Measurements from ENCODE around the gene DARS1.
"Not testable (repeated sequence)": the region's sequence is repeated elsewhere in the genome, so short reads cannot be mapped to it uniquely, and the experiment has no call there.

The DARS1 gene

DNA sequence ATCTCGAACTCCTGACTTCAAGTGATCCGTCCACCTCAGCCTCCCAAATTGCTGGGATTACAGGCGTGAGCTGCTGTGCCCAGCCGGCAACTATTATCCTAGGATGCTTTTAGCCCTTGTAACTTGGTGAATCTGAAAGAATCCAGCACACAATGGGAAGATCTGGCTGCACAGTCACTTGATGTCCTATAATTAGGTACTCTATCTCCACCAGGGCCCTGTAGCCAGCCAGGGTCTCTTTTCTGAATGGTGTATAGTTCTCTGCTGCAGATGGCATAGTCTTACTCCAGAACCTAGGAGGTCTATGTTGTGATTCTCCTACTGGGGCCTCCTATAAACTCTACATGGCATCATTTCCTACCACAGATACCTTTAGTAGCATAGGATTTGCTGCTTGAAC lies 95.3 kb downstream of the DARS1 start:
- in situ Hi-C loops (cut with HindIII; ENCODE audit: low sequenced_read_pairs), result no loop called here

DNA sequence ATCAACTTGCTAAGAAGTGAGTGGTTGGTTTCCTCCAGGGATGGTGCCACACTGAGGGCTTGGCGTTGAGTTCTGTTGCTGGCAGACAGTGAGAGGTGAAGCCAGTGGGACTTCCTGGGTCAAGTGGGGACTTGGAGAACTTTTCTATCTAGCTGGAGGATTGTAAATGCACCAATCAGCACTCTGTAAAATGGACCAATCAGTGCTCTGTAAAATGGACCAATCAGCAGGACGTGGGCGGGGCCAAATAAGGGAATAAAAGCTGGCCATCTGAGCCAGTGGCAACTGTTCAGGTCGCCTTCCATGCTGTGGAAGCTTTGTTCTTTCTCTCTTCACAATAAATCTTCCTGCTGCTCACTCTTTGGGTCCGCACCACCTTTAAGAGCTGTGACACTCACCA lies 96.8 kb downstream of the DARS1 start:
- in situ Hi-C loops (cut with HindIII; ENCODE audit: low sequenced_read_pairs), result not testable (repeated sequence)

DNA sequence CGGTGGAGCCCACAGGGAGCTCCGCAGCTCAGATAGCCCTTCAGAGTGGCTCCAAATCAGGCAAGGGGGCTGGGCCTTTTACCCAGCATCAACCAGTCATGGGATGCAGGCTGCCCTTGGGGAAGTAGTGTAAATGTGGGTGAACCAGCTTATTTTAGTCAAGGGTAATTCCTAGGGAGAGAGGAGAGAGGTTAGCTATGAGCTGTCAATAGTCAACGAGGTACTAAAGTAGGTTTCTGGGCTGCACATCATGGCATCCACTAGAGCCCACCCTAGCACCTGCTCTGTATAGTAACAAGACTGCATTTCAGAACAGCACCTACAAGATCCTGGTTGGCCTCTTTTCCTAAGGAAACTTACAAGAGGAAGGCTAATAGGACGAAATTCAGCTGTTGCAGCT lies 99.7 kb downstream of the DARS1 start:
- in situ Hi-C loops (cut with HindIII; ENCODE audit: low sequenced_read_pairs), result no loop called here

DNA sequence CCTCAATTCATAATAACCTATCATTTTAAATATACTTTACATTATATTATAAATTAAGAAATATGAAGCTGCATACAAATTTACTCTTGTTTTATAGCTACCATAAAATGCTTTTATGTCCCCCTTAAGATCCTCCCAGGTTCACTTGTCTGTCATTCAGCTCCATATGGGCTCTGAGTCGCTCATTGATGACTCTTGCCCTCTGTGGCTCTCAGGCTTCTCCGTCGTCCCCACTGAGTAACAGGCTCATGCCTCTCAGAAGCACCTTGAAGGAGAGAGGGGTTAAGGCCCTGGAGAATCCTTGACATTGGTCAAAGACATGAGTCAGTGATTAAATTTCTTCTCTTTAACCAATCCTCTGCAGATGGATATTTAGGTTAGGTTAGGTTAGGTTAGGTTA lies 103.0 kb downstream of the DARS1 start:
- in situ Hi-C loops (cut with HindIII; ENCODE audit: low sequenced_read_pairs), result no loop called here

DNA sequence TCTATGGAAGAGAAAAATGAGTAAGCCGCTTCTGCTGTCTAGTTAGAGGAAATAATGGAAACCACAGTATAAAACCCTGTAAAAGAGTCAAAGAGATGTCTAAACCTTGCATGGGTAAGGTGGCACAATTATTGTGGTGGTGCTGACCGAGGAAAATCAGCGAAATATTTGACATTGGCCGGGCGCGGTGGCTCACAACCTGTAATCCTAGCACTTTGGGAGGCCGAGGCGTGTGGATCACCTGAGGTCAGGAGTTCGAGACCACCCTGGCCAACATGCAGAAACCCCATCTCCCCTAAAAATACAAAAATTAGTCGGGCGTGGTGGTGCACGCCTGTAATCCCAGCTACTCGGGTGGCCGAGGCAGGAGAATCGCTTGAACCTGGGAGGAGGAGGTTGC lies 108.7 kb downstream of the DARS1 start:
- in situ Hi-C loops (cut with HindIII; ENCODE audit: low sequenced_read_pairs), result not testable (repeated sequence)

DNA sequence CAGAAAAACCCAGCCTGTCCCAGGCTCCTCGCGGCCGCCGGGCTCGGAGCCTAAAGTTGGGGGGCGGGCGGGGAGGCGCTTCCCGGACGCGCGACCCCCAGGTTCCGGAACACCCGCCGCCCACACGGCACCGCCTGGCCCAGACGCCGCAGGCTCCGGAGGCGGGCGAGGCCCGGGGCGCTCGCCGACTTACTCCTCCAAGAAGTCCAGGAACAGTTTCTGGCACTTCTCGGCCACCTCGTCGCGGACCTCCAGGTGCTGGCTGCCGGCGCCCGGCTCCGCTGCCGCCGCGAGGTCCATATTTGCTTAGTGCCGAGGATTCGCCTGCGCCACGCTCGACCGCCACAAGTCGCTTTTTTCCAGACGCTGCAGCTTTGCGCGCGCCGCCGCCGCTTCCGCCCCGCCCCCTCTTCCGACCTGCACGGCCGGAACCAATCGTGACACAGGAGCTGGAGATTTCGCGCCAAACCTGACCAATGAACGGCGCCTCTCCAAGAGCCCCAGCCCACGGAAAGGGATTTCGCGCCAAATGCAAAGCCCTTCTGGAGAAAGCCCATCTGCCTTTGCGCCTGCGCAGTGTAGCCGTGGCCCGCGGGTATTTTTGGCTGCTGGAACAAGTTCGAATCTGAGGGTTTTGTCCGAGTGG lies 109.2 kb downstream of the DARS1 start, which contains the start of gene MCM6:
Gene MCM6 (minus strand): TSS at position 378 of the 646 bp plus-strand sequence. CDS start 78 bp downstream, at position 300.
- in situ Hi-C loops (cut with HindIII; ENCODE audit: low sequenced_read_pairs), result no loop called here

DNA sequence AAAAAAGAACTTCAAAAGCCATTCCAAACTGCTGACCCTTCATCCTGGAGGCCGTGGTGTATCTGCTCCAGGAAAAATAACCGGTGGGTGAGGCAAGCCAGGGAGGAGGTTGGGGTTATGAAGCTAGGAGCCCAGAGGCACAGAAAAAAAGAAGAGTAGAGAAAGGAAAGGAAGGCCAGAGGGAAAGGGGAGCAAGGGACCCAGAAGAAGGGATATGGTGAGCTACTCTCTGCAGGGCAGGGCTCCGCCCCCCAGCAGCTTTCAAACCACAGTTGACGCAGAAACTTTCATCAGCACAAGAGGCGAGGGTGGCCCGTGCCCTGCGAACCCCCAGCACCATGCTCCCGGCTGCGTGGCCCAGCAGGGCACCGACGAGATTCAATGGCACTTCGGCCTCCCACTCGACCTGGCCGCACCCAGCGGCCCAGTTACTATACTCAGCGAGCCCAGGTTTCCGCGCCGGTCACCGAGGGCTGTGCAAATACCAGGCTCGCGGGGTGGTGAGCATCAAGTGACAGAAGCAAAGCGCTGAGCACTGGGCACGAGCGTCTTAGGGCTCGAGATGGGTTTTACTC lies 109.8 kb downstream of the DARS1 start:
- in situ Hi-C loops (cut with HindIII; ENCODE audit: low sequenced_read_pairs), result no loop called here

DNA sequence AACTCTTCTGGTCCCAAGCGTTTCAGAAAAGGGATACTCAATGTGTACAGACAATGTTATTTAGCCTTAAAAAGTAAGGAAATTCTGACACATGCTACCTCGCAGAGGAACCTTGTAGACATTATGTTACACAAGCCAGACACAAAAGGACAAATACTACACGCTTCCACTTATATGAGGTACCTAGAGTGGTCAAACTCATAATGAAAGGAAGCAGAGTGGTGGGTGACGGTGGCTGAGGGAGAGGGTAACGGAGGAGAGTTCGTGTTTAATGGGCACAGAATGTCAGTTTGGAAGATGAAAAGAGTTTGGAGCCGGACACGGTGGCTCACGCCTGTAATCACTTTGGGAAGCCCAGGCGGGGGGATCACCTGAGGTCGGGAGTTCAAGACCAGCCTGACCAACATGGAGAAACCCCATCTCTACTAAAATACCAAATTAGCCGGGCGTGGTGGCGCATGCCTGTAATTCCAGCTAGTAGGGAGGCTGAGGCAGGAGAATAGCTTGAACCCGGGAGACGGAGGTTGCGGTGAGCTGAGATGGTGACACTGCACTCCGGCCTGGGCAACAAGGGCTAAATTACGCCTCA lies 110.6 kb downstream of the DARS1 start:
- in situ Hi-C loops (cut with HindIII; ENCODE audit: low sequenced_read_pairs), result no loop called here

DNA sequence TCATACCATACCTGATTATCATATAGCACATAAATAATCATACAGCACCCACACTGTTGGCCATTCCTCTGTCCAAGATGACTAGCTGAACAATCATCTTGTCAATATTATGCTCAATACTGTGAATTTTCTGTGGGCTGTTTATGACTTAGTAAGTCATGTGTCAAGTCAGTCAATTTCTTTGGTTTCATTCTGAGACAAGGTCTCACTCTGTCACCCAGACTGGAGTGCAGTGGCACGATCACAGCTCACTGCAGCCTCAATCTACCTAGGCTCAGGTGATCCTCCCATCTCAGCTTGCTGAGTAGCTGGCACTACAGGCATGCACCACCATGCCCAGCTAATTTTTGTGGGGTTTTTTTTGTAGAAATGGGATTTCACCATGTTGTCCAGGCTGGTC lies 114.9 kb downstream of the DARS1 start:
- in situ Hi-C loops (cut with HindIII; ENCODE audit: low sequenced_read_pairs), result no loop called here

DNA sequence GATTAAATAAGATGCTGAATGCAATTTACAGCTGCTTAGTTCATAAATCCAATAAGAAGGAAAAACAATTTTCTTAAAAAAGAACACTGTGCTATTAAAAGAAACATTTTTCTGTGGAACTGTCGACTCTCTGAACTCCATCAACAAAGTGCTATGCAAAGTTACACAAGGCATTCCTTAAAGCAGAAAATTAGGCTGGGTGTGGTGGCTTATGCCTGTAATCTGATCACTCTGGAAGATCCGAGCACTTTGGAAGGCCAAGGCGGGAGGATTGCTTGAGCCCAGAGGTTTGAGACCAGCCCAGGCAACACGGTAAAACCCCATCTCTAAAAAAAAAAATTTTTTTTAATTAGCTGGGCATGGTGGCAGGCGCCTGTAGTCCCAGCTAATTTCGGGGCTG lies 122.2 kb downstream of the DARS1 start:
- in situ Hi-C loops (cut with HindIII; ENCODE audit: low sequenced_read_pairs), result no loop called here

DNA sequence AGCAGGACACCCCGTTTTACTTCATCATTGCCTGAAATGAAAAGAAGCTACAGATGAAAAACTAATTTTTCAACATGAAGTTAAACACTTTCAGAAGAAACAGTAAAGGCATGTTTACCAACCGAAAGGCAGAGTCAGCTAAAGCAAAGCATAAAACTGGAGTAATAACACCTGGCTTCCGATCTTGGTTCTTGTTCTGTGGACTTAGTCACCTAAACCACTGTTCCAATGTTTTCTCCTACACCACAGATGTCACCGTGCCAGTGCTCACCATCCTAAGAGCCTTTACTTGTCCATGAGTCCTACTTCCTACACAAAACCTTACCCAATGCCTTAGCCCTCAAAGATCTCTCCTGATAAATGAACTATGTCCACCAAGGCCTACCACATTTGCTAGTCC lies 122.7 kb downstream of the DARS1 start:
- in situ Hi-C loops (cut with HindIII; ENCODE audit: low sequenced_read_pairs), result no loop called here
